Mucosa of stomach (tissue), 1 donor: ENCODE results near the gene CROCC.
"Not testable (repeated sequence)": the region's sequence is repeated elsewhere in the genome, so short reads cannot be mapped to it uniquely, and the experiment has no call there.

Experiments
- H3K27me3 ChIP-seq: one replicate; pipeline ENCODE4 v1.7.0; 2013; ENCODE audit warnings: mild to moderate bottlenecking, low read length; ENCODE audit not compliant: control insufficient read depth, insufficient read depth
- H3K36me3 ChIP-seq: one replicate; pipeline ENCODE4 v1.7.0; 2013; ENCODE audit warnings: low read length; ENCODE audit not compliant: control insufficient read depth, insufficient read depth
- H3K4me1 ChIP-seq: one replicate; pipeline ENCODE4 v1.7.0; 2013; ENCODE audit warnings: mild to moderate bottlenecking, low read length; ENCODE audit not compliant: control insufficient read depth, insufficient read depth
- H3K4me3 ChIP-seq: one replicate; pipeline ENCODE4 v1.7.0; 2013; ENCODE audit warnings: low read length
- H3K9ac ChIP-seq: one replicate; pipeline ENCODE4 v1.7.0; 2013; ENCODE audit warnings: mild to moderate bottlenecking, low read length, moderate library complexity
- H3K9me3 ChIP-seq: one replicate; pipeline ENCODE4 v1.7.0; 2013; ENCODE audit warnings: mild to moderate bottlenecking, low read length, moderate library complexity; ENCODE audit not compliant: control insufficient read depth
- donor health status: Pancreatic carcinoma.

The CROCC gene

GRCh38 chr1:16903054-16903453 is 18.7 kb upstream of the CROCC start:
- H3K4me1 ChIP-seq: peaks cover 4% of the 10 kb centered on the region
- no peak overlapping the region for H3K9ac ChIP-seq
- no peaks in the 10 kb centered on the region for H3K36me3 ChIP-seq
- no peak overlapping the region for H3K4me3 ChIP-seq
- no peaks in the 10 kb centered on the region for H3K27me3 ChIP-seq
- H3K9me3 ChIP-seq: no peaks in the 10 kb centered on the region

- Histone ChIP-seq H3K27me3 (no peaks in the 10 kb centered on the region), H3K36me3 (no peaks in the 10 kb centered on the region), H3K9me3 (no peaks in the 10 kb centered on the region), H3K4me3 (no peak overlapping the region), H3K9ac (peak overlapping the region; percentile 97), H3K4me1 (peaks cover 4% of the 10 kb centered on the region)
Observed at GRCh38 chr1:16903458-16903796, 18.3 kb upstream of the CROCC start.

DNA sequence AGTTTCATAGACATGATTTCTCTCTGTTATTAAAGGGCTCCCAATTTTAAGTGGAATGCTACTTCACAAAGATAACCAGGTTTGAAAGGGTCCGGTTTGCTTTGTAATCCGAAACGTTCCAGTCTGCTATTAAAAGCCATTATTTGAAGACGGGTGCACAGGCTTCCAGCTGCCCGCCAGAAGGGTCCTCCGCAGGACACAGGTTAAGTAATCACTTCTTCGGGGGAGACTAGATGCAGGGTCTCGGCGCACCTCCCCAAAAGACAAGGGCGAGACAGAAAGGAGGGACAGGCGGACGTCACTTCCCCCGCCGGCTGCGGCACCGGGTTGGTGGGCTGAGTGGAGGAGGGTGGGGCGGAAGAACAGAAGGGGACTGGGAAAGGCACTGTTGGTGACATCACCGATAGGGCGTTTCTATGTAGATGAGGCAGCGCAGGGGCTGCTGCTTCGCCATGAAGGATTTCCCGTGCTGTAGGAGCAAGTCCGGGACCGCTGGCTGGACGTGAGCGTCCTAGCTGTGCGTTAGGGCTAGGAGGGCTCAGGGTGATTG is 17.1 kb upstream of the CROCC start:
- Histone ChIP-seq H3K36me3 (no peaks in the 10 kb centered on the region), H3K27me3 (no peaks in the 10 kb centered on the region), H3K9me3 (no peaks in the 10 kb centered on the region), H3K4me1 (peaks cover 4% of the 10 kb centered on the region), H3K9ac (peak overlapping the region; percentile 97), H3K4me3 (peak overlapping the region; percentile 72)

DNA sequence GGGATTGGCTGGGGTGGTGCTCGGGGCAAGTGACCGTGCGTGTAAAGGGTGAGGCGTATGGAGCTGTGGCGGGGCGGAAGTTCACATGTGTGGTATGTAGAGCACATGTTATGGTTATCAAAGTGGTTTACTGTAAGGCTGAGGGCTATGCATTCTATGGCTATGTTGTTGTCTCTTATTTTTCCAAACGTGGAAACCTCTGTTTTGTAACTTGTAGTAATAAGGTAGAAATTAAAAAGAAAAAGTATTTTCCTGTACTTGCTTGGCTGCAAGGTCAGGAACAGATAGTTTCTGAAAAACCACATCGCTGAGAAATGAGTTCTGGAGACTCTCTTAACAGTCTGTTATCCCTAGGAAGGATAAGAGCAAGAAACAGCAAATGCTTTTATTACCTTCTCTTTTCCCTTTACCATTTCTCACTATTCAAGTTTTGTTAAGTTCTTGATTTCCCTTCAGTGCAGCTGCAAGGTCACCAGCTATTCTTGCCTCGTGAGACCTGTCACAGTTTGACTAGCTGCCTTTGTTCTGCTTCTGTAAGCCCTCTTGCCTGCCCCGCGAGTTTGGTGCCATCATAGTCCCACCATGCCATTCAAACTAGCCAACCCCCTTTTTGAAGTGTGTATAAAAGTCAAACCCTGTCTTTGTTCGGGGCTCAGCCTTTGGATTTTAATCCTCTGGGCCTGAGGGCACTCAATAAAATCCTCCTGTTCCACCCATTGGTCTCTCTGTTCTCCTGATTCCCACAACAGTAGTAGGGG is 16.4 kb upstream of the CROCC start:
- H3K4me3 ChIP-seq: peak overlapping the region; percentile 72
- peak overlapping the region; percentile 97 for H3K9ac ChIP-seq
- peaks cover 4% of the 10 kb centered on the region for H3K4me1 ChIP-seq
- H3K9me3 ChIP-seq: no peaks in the 10 kb centered on the region
- H3K36me3 ChIP-seq: no peaks in the 10 kb centered on the region
- H3K27me3 ChIP-seq: no peaks in the 10 kb centered on the region

DNA sequence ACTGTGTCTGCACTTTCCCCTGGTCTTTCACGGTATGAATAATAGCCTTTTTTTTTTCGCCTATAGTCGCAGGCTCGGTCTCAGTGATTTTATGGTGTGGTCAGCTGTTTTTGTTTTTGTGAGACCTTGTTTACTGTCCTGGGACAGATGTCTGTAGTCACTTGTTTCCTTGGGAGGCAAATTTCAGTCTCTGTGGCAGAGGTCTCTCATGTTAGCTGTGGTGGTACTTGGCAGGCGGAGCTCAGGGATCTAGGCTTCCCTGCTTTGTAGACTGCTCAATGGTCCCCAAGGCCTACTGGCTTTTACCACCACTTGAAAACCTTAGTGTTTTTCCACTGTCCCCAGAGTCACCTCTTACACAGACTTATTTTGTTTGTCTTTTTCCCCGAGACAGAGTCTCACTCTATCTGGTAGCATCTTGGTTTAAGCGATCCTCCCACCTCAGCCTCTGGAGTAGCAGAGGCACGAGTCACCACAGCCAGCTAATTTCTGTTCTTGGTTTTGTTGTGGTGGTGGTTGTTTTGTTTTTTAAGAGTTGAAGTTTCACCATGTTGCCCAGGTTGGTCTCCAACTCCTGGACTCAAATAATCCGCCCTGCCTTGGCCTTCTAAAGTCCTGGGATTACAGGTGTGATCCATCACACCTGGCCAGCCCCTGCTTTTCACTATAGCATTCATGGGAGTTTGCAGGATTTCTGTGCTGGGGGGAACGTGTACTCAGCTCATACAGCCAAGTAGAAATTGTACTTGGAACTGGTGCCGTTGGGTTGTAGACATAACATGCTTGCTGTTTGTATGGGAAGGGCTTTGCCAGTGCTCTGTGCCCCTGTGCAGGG is 15.6 kb upstream of the CROCC start:
- Histone ChIP-seq H3K9me3 (no peaks in the 10 kb centered on the region), H3K4me1 (peaks cover 4% of the 10 kb centered on the region), H3K27me3 (no peaks in the 10 kb centered on the region), H3K36me3 (no peaks in the 10 kb centered on the region), H3K9ac (no peak overlapping the region), H3K4me3 (no peak overlapping the region)

DNA sequence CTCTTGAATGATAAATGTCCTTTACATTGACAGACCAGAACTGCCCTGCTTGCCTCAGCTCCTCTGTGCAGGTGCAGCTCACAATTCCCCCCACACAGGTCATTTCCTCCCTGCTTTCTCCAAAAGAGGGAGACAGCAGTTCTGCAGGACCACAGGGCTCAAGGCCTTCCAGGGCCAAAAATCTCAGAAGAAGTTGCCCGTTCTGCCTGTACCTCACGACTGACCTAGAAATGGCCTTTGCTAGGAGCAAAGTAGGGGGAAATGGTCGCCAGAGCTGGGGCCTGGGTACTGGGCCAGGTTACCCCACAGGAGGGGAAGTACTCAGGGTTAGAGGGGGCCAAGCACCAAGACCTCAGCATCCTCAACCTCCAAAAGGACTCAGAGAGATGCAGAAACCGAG is 14.9 kb upstream of the CROCC start:
- no peak overlapping the region for H3K9ac ChIP-seq
- H3K27me3 ChIP-seq: no peaks in the 10 kb centered on the region
- H3K9me3 ChIP-seq: no peaks in the 10 kb centered on the region
- H3K4me3 ChIP-seq: no peak overlapping the region
- no peaks in the 10 kb centered on the region for H3K36me3 ChIP-seq
- H3K4me1 ChIP-seq: peaks cover 4% of the 10 kb centered on the region

DNA sequence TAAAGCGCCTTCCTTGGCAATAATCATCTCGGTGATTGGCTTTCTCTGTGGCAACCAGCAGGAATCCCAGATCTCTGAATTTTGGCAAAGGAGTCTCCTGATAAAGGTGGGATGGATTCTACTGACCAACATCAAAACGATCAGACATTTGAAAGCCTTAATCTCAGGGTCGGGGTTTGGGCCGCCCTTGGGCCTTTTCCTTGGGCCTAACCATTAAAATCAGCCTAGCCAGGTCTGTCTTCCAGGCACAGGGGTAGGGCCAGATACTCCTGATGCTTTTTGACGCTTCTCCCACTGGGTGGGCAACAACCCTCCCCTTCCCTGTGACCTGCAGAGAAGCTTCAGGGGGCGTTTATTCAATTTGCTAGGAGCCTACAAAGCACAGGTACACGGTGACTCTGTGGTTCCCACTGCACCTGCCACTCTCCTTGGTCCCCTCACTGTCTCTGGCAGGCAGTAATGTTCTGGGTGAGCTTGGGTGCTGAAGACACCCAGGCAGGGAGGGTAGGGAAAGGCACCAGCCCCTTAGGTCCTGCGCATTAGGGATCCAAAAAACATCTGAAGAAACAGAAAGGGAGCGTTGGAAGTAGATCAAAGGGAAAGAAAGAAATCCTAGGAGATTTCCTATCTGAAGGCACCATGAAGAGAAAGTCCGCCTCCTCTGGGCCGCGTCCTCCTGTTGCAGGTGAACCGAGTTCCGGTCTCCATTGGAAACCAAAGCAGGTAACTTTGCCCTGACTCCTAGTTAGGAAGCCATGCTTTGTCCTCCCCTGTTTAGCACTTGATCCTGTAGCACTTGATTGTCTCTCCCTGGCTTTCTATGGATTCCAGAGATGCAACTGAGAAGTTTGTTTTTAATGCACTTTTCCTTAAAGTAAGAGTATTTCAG is 13.6 kb upstream of the CROCC start:
- H3K9ac ChIP-seq: no peak overlapping the region
- peaks cover 4% of the 10 kb centered on the region for H3K4me1 ChIP-seq

GRCh38 chr1:16911851-16912721 is 9.6 kb upstream of the CROCC start:
- not testable (repeated sequence) for H3K4me3 ChIP-seq, H3K4me1 ChIP-seq, H3K9ac ChIP-seq, H3K27me3 ChIP-seq, H3K36me3 ChIP-seq, H3K9me3 ChIP-seq

More for the DNA sequence above, 13.6 kb upstream of the CROCC start:
- Histone ChIP-seq H3K27me3 (no peaks in the 10 kb centered on the region), H3K4me3 (no peak overlapping the region), H3K9me3 (no peaks in the 10 kb centered on the region), H3K36me3 (no peaks in the 10 kb centered on the region)

GRCh38 chr1:16912742-16913141 is 9.0 kb upstream of the CROCC start:
- not testable (repeated sequence) for H3K4me3 ChIP-seq, H3K36me3 ChIP-seq, H3K27me3 ChIP-seq, H3K4me1 ChIP-seq, H3K9ac ChIP-seq, H3K9me3 ChIP-seq

DNA sequence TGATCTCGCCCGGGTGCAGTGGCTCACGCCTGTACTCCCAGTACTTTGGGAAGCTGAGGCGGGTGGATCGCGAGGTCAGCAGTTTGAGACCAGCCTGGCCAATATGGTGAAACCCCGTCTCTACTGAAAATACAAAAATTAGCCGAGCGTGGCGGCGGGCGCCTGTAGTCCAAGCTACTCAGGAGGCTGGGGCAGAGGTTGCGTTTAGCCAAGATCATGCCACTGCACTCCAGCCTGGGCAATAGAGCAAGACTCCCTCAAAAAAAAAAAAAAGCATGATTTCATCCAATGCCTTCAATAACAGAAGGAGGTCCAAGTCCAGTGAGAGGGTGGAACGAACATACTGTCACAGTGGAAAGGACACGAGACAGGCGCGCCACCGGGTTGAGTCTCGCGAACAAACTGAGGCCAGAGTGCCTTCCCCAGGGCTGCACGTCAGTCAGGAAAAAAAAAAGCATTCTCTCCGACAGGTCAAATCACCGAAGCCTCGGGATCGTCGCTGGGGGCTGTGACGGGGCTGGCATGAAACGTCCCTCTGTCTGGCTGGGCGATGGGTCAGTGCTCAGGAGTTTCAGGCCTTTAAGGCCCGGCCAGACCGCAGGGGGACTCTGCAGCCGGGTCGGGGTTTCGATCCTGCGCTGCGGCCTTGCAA is 8.4 kb upstream of the CROCC start:
- Histone ChIP-seq H3K9me3 (no peaks in the 10 kb centered on the region), H3K36me3 (no peaks in the 10 kb centered on the region), H3K27me3 (no peaks in the 10 kb centered on the region), H3K4me1 (peaks cover 6% of the 10 kb centered on the region), H3K9ac (peak overlapping the region; percentile 59), H3K4me3 (peak overlapping the region; percentile 50)
